RWPE2 (cell line): ENCODE data around the gene SPP2.

Source experiments
- ATAC-seq: fragments of 200-7000 bp; cut with Tn5 transposase; 3 replicates; pipeline ENCODE4 v1.9.1; 2021; ENCODE audit warnings: low read depth
- DNase-seq: peaks from one replicate; pipeline ENCODE4 v3.0.0-alpha.2; 2020; ENCODE audit warnings: low spot score
- H3K27ac ChIP-seq: fragments of 450-650 bp; 2 replicates; pipeline ENCODE4 v1.5.1; 2017; ENCODE audit warnings: mild to moderate bottlenecking; ENCODE audit not compliant: poor library complexity, severe bottlenecking
- H3K27me3 ChIP-seq: fragments of 250-450 bp; sonication (Bioruptor Pico); 2 replicates; pipeline ENCODE4 v1.5.1; 2021; ENCODE audit warnings: mild to moderate bottlenecking, moderate library complexity; ENCODE audit not compliant: insufficient read depth, poor library complexity, severe bottlenecking
- H3K36me3 ChIP-seq: fragments of 250-450 bp; sonication (Bioruptor Pico); 2 replicates; pipeline ENCODE4 v1.5.1; 2020; ENCODE audit warnings: low read depth, mild to moderate bottlenecking, moderate library complexity
- H3K4me1 ChIP-seq: fragments of 250-450 bp; sonication (Bioruptor Pico); 2 replicates; pipeline ENCODE4 v1.5.1; 2021; ENCODE audit warnings: mild to moderate bottlenecking, moderate library complexity; ENCODE audit not compliant: insufficient read depth, poor library complexity, severe bottlenecking
- H3K4me3 ChIP-seq: fragments of 250-450 bp; sonication (Bioruptor Pico); 2 replicates; pipeline ENCODE4 v1.5.1; 2021; ENCODE audit warnings: mild to moderate bottlenecking, moderate library complexity; ENCODE audit not compliant: severe bottlenecking
- H3K9me3 ChIP-seq: fragments of 250-450 bp; sonication (Bioruptor Pico); 2 replicates; pipeline ENCODE4 v1.5.1; 2021; ENCODE audit warnings: mild to moderate bottlenecking, moderate library complexity; ENCODE audit not compliant: severe bottlenecking
- CTCF ChIP-seq: fragments of 450-650 bp; IDR thresholded peaks from one replicate; pipeline ENCODE4 v1.5.1; 2017; ENCODE audit warnings: mild to moderate bottlenecking, moderate library complexity; ENCODE audit not compliant: poor library complexity, severe bottlenecking

Gene SPP2

GRCh38 chr2:234075518-234075915 lies 25.0 kb downstream of the SPP2 start:
- DNase-seq, result no peak
- TF ChIP-seq CTCF, result no peak
- Histone ChIP-seq H3K4me1 (no peaks in the 10 kb centered on the region), H3K9me3 (no peaks in the 10 kb centered on the region), H3K27ac (no peak overlapping the region), H3K4me3 (no peak overlapping the region), H3K27me3 (no peaks in the 10 kb centered on the region), H3K36me3 (no peaks in the 10 kb centered on the region)
- no peak for ATAC-seq

- ATAC-seq (no peak), DNase-seq (no peak)
- H3K4me3 ChIP-seq, result no peak overlapping the region
- H3K9me3 ChIP-seq, result no peaks in the 10 kb centered on the region
- no peak overlapping the region for H3K27ac ChIP-seq
- TF ChIP-seq CTCF, result no peak
- H3K27me3 ChIP-seq, result no peaks in the 10 kb centered on the region
- no peaks in the 10 kb centered on the region for H3K4me1 ChIP-seq
- no peaks in the 10 kb centered on the region for H3K36me3 ChIP-seq
These were observed 25.4 kb downstream of the SPP2 start for GRCh38 chr2:234075947-234076346.

DNA sequence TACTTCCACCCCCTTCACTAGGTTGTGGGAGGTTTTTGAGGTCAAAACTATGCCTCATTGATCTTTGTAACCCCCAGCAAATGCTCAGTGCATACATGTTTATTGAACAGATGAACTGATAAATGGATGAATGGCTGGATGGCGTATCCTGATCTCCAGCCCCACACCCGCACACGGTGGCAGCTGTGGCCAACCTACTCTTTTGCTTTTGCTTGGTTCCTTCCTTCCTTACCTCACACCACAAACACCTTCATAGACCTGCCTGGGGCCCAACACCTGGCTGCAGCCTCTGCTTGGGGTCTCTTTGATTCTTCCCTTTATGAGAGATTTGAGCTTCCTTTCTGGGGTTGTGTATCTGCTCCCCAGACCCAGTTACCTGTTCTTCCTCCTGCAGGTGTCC lies 25.9 kb downstream of the SPP2 start:
- Histone ChIP-seq H3K4me1 (no peaks in the 10 kb centered on the region), H3K4me3 (no peak overlapping the region), H3K36me3 (no peaks in the 10 kb centered on the region), H3K9me3 (no peaks in the 10 kb centered on the region), H3K27ac (no peak overlapping the region), H3K27me3 (no peaks in the 10 kb centered on the region)
- ATAC-seq (no peak), DNase-seq (no peak)
- TF ChIP-seq CTCF, result no peak

GRCh38 chr2:234078129-234078528 lies 27.6 kb downstream of the SPP2 start:
- no peak for DNase-seq
- peaks cover 4% of the 10 kb centered on the region for H3K4me1 ChIP-seq
- H3K4me3 ChIP-seq, result no peak overlapping the region

More at GRCh38 chr2:234078129-234078528, 27.6 kb downstream of the SPP2 start:
- no peak for TF ChIP-seq CTCF
- Histone ChIP-seq H3K27ac (no peak overlapping the region), H3K9me3 (no peaks in the 10 kb centered on the region), H3K27me3 (no peaks in the 10 kb centered on the region), H3K36me3 (no peaks in the 10 kb centered on the region)
- ATAC-seq, result no peak
